ENCODE measurements around the gene GNAS. TPM values are rescaled to one million over a fixed set of nuclear protein-coding genes. Genes with fewer than 3 reads are reported as not detected.

GNAS gene
- total and polyA plus RNA-seq, 9 of the 15 experiments (the other 6 are each of a cell fraction or from before 2014, with no cell fraction given) = 128 to 648 (median 266) TPM

DNA sequence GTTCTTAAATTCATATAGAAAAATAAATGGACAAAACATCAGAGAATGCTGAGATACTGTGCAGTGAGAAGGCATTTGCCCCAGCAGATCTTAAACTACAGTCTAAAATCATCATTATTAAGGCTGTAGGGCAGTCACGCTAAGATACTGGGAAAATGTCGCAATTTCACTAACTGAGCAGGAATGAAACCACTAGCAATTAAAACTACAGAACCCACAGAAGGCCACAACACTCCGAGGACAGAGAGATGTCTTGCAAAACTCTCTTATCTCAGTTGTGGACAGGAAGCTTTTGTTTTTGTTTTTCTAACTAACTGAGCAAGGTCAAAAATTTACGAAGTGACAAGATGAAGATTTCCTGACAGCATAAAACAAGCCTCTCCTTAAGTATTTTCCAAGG is 20.1 kb upstream of the GNAS start:
- Histone ChIP-seq H3K4me1 (replicated peaks in 1 of 2; ENCODE audit: control insufficient read depth in 2 of 2, insufficient read depth in 2 of 2, low read length in 2 of 2) (no peaks in the 10 kb centered on the region), H4K20me1 (replicated peaks; ENCODE audit: control insufficient read depth, insufficient read depth, low read length) (no peaks in the 10 kb centered on the region; the same call in 1 of the 2 replicates), H3K79me2 (ENCODE audit: control insufficient read depth, insufficient read depth, low read length) (no peaks in the 10 kb centered on the region), H3K9ac (ENCODE audit: insufficient read depth in 1 of 2, low read depth in 2 of 2, low read length in 2 of 2) (no peak overlapping the region), H2AFZ (ENCODE audit: low read depth, low read length) (no peak overlapping the region), H3K27ac (ENCODE audit: extremely low read depth, low read depth, low read length) (no peak overlapping the region), H3K4me3 (no peak overlapping the region), H3K27me3 (ENCODE audit: control insufficient read depth in 2 of 2, insufficient read depth in 2 of 2, low read length in 2 of 2) (peaks cover 17 to 25% of the 10 kb centered on the region in 2 experiments), H3K9me1 (ENCODE audit: control insufficient read depth, insufficient read depth, low read length) (no peaks in the 10 kb centered on the region), H3K9me3 (replicated peaks; ENCODE audit: control insufficient read depth, insufficient read depth, low read depth, low read length) (no peaks in the 10 kb centered on the region), H3K36me3 (ENCODE audit: control insufficient read depth, insufficient read depth, low read length) (no peaks in the 10 kb centered on the region), H3K4me2 (ENCODE audit: insufficient read depth, low read length) (no peak overlapping the region)
- TF ChIP-seq CEBPB (tag; IDR thresholded peaks at IDR 0.05) (peak; percentile 76), BHLHE40 (IDR thresholded peaks at IDR 0.05; ENCODE audit: low read length) (no peak), CEBPG (CRISPR knock-in tag; IDR thresholded peaks at IDR 0.05) (no peak), CEBPG (tag; conservative IDR thresholded peaks at IDR 0.05 in 1 of 2, IDR thresholded peaks at IDR 0.05 in 1 of 2) (peak; percentile 82 to 93), GABPA (tag; conservative IDR thresholded peaks at IDR 0.05; ENCODE audit: low read depth) (peak; percentile 47; the same call in 1 of the 2 replicates), NR2C2 (CRISPR knock-in tag; IDR thresholded peaks at IDR 0.05) (no peak), NR2C2 (tag; IDR thresholded peaks at IDR 0.05) (peak; percentile 24; the same call in 1 of the 2 replicates), ZNF766 (CRISPR knock-in tag; conservative IDR thresholded peaks at IDR 0.05) (0 out of 2 replicates have a peak, but pooled peaks have one; percentile 32), GABPB1 (CRISPR knock-in tag; IDR thresholded peaks at IDR 0.05) (no peak)
- FAIRE-seq (peak; percentile 23), ATAC-seq (no peak), DNase-seq (ENCODE audit: extremely low read depth in 1 of 4, low spot score in 3 of 4) (no peak)
- WGBS (ENCODE audit: insufficient coverage, low coverage, missing lambda C conversion rate) = 1% methylated on average over 4 of the region's 4 CpGs
- in situ Hi-C loops (cut with MboI) (no loop called here), intact Hi-C loops (cut with micrococcal nuclease) (loop anchor here (10.0 kb wide), 1 partner anchor 598 kb away; no protein-coding TSS in a partner anchor)
- CTCF ChIA-PET (ENCODE audit: low intra/inter-chr PET ratio) = no interaction called here
- POLR2A ChIA-PET = no interaction called here
- BruUV-seq (replicated peaks) = no TSS peak
